Measurements from ENCODE around the gene SFTA2. TPM values are rescaled to one million over a fixed set of nuclear protein-coding genes. Genes with fewer than 3 reads are reported as not detected.

The SFTA2 gene
- total RNA-seq, 1 experiment from 2014 or later = not detected

- ChIA-PET CTCF (interaction anchor here (0.6 kb wide), 1 partner anchor 12 kb away, joined by 4 read pairs; no protein-coding TSS in a partner anchor), POLR2A (ENCODE audit: low non-redundant PET) (no interaction called here)
- no peaks in the 10 kb centered on the region for H3K9me3 ChIP-seq (ENCODE audit: low read depth, low read length, poor library complexity, severe bottlenecking)
- intact Hi-C loops (cut with micrococcal nuclease; ENCODE audit: unreplicated experiment) = no loop called here
- TF ChIP-seq EZH2 (IDR thresholded peaks at IDR 0.05; ENCODE audit: borderline replicate concordance, low read depth, low read length, poor library complexity, severe bottlenecking) = no peak
- TF ChIP-seq CTCF (conservative IDR thresholded peaks at IDR 0.05; ENCODE audit: low read depth, low read length) = no peak
- DNase-seq (ENCODE audit: low spot score) = no peak
- H3K27me3 ChIP-seq (replicated peaks; ENCODE audit: insufficient read depth, low read depth, low read length, poor library complexity) = no peaks in the 10 kb centered on the region
- BruUV-seq (replicated peaks) = no TSS peak
- H3K4me1 ChIP-seq (ENCODE audit: insufficient read depth, low read length, poor library complexity, severe bottlenecking) = peaks cover 9% of the 10 kb centered on the region
- no peak overlapping the region for H3K4me3 ChIP-seq (ENCODE audit: low read depth, low read length, poor library complexity, severe bottlenecking)
- peaks cover 31% of the 10 kb centered on the region for H3K36me3 ChIP-seq (ENCODE audit: insufficient read depth, low read length, poor library complexity, severe bottlenecking)
- no peak overlapping the region for H3K27ac ChIP-seq (ENCODE audit: low read depth, low read length, poor library complexity, severe bottlenecking)
Measured at GRCh38 chr6:30894381-30894780, 37.6 kb downstream of the SFTA2 start.

GRCh38 chr6:30893666-30894065, 38.3 kb downstream of the SFTA2 start:
- H3K4me3 ChIP-seq (ENCODE audit: low read depth, low read length, poor library complexity, severe bottlenecking) = no peak overlapping the region
- H3K36me3 ChIP-seq (ENCODE audit: insufficient read depth, low read length, poor library complexity, severe bottlenecking) = peaks cover 26% of the 10 kb centered on the region
- no peaks in the 10 kb centered on the region for H3K9me3 ChIP-seq (ENCODE audit: low read depth, low read length, poor library complexity, severe bottlenecking)
- no peaks in the 10 kb centered on the region for H3K27me3 ChIP-seq (replicated peaks; ENCODE audit: insufficient read depth, low read depth, low read length, poor library complexity)
- no peak for TF ChIP-seq EZH2 (IDR thresholded peaks at IDR 0.05; ENCODE audit: borderline replicate concordance, low read depth, low read length, poor library complexity, severe bottlenecking)
- TF ChIP-seq CTCF (conservative IDR thresholded peaks at IDR 0.05; ENCODE audit: low read depth, low read length) = no peak
- intact Hi-C loops (cut with micrococcal nuclease; ENCODE audit: unreplicated experiment) = no loop called here
- H3K27ac ChIP-seq (ENCODE audit: low read depth, low read length, poor library complexity, severe bottlenecking) = no peak overlapping the region
- ChIA-PET CTCF (no interaction called here), POLR2A (ENCODE audit: low non-redundant PET) (no interaction called here)
- H3K4me1 ChIP-seq (ENCODE audit: insufficient read depth, low read length, poor library complexity, severe bottlenecking) = peaks cover 9% of the 10 kb centered on the region
- no peak for DNase-seq (ENCODE audit: low spot score)
- BruUV-seq (replicated peaks) = no TSS peak

- peaks cover 21% of the 10 kb centered on the region for H3K36me3 ChIP-seq (ENCODE audit: insufficient read depth, low read length, poor library complexity, severe bottlenecking)
- ChIA-PET POLR2A (ENCODE audit: low non-redundant PET) (no interaction called here), CTCF (no interaction called here)
- no peak overlapping the region for H3K4me3 ChIP-seq (ENCODE audit: low read depth, low read length, poor library complexity, severe bottlenecking)
- H3K4me1 ChIP-seq (ENCODE audit: insufficient read depth, low read length, poor library complexity, severe bottlenecking) = peaks cover 14% of the 10 kb centered on the region
- DNase-seq (ENCODE audit: low spot score) = no peak
- BruUV-seq (replicated peaks) = no TSS peak
- no peak overlapping the region for H3K27ac ChIP-seq (ENCODE audit: low read depth, low read length, poor library complexity, severe bottlenecking)
- no peaks in the 10 kb centered on the region for H3K9me3 ChIP-seq (ENCODE audit: low read depth, low read length, poor library complexity, severe bottlenecking)
- intact Hi-C loops (cut with micrococcal nuclease; ENCODE audit: unreplicated experiment) = no loop called here
- TF ChIP-seq CTCF (conservative IDR thresholded peaks at IDR 0.05; ENCODE audit: low read depth, low read length) (peak; percentile 30; the same call in 1 of the 2 replicates), EZH2 (IDR thresholded peaks at IDR 0.05; ENCODE audit: borderline replicate concordance, low read depth, low read length, poor library complexity, severe bottlenecking) (no peak)
- H3K27me3 ChIP-seq (replicated peaks; ENCODE audit: insufficient read depth, low read depth, low read length, poor library complexity) = no peaks in the 10 kb centered on the region
Measured at GRCh38 chr6:30893001-30893591, 38.9 kb downstream of the SFTA2 start.

Measured in A673 (cell line).